GM12878 (cell line): ENCODE measurements around the gene FRRS1L. TPM values are rescaled to one million over a fixed set of nuclear protein-coding genes. Genes with fewer than 3 reads are reported as not detected.

Experiments
- ATAC-seq: fragments of 200-7000 bp; cut with Tn5 transposase; 3 replicates; pipeline ENCODE4 v1.9.1; 2020; ENCODE audit warnings: mild to moderate bottlenecking, moderate library complexity
- BruUV-seq: library from RNA; stranded (reverse); fragments of 400-500 nt; replicated peaks from 2 replicates; lab custom pipeline; 2021; lab: Mats Ljungman, UMichigan
- CTCF ChIA-PET: fragments of 300-600 bp; sonication (Branson Sonifier 250); formaldehyde crosslinking; extraction: SDS; loops from one replicate; lab custom pipeline; 2021; ENCODE audit warnings: inconsistent platforms; lab: Yijun Ruan, JAX
- POLR2A ChIA-PET: fragments of 350-600 bp; formaldehyde crosslinking; extraction: SDS; loops from one replicate; lab custom pipeline; 2021; ENCODE audit warnings: inconsistent platforms; lab: Charles Lee
- RAD21 ChIA-PET: fragments of 300-600 bp; sonication (Branson Sonifier 250); formaldehyde crosslinking; loops from one replicate; lab custom pipeline; 2023; ENCODE audit warnings: antibody characterized with exemption; ENCODE audit not compliant: unreplicated experiment; lab: Charles Lee
- SMC1A ChIA-PET: fragments of 300-600 bp; sonication (Branson Sonifier 250); formaldehyde crosslinking; loops from one replicate; lab custom pipeline; 2023; ENCODE audit not compliant: unreplicated experiment, uncharacterized antibody; lab: Charles Lee
- DNase-seq: peaks from one replicate; pipeline ENCODE4 v3.0.0-alpha.2; 2011; ENCODE audit warnings: low read depth, low spot score
- FAIRE-seq: peaks from 3 replicates; lab custom pipeline; 2011; peaks lifted over from hg19 to GRCh38; lab: Jason Lieb, UNC
- H2AFZ ChIP-seq: 2 replicates; pipeline ENCODE4 v1.6.0; 2011; ENCODE audit warnings: low read depth, low read length, control low read depth; ENCODE audit not compliant: control insufficient read depth
- H3K27ac ChIP-seq: 2 replicates; pipeline ENCODE4 v1.5.1; 2011; ENCODE audit warnings: control low read depth; ENCODE audit not compliant: control insufficient read depth, insufficient read depth
- H3K27me3 ChIP-seq, 2 experiments: replicated peaks in 1 of 2; 2 replicates each; pipeline versions ENCODE4 v1.6.0 to v1.6.1; 2011; ENCODE audit warnings: low read length in 1 of 2; ENCODE audit not compliant: control insufficient read depth in 2 of 2, insufficient read depth in 2 of 2
- H3K36me3 ChIP-seq, 2 experiments: 2 replicates each; pipeline ENCODE4 v1.5.1; 2011; ENCODE audit warnings: low read length in 1 of 2; ENCODE audit not compliant: control insufficient read depth in 2 of 2, insufficient read depth in 2 of 2
- H3K4me1 ChIP-seq: 2 replicates; pipeline ENCODE4 v1.6.1; 2011; ENCODE audit warnings: mild to moderate bottlenecking, low read length, moderate library complexity, mixed read lengths; ENCODE audit not compliant: control insufficient read depth, insufficient read depth
- H3K4me2 ChIP-seq: 2 replicates; pipeline ENCODE4 v1.6.0; 2011; ENCODE audit warnings: control low read depth; ENCODE audit not compliant: control insufficient read depth, insufficient read depth
- H3K4me3 ChIP-seq: fragments of 200-600 bp; sonication (generic); 2 replicates; pipeline ENCODE4 v1.5.1; 2016
- H3K79me2 ChIP-seq: 2 replicates; pipeline ENCODE4 v1.6.0; 2011; ENCODE audit warnings: low read length; ENCODE audit not compliant: control insufficient read depth, insufficient read depth
- H3K9ac ChIP-seq: 2 replicates; pipeline ENCODE4 v1.8.0; 2011; ENCODE audit warnings: low read length, control low read depth, mixed read lengths; ENCODE audit not compliant: control insufficient read depth, insufficient read depth
- H3K9me3 ChIP-seq: replicated peaks from 3 replicates; pipeline ENCODE4 v1.5.1; 2011; ENCODE audit warnings: mild to moderate bottlenecking, low read length; ENCODE audit not compliant: control insufficient read depth, insufficient read depth
- H4K20me1 ChIP-seq: 2 replicates; pipeline ENCODE4 v1.6.0; 2011; ENCODE audit not compliant: control insufficient read depth, insufficient read depth
- CREB1 ChIP-seq: IDR thresholded peaks from 2 replicates; pipeline ENCODE4 v1.6.1; 2012; ENCODE audit warnings: low read depth, mild to moderate bottlenecking, inconsistent platforms
- CREM ChIP-seq: IDR thresholded peaks from 2 replicates; pipeline ENCODE4 v1.6.1; 2014; ENCODE audit warnings: antibody characterized with exemption, low read depth
- ETV6 ChIP-seq, 2 experiments: fragments of 450-650 bp in 1 of 2; IDR thresholded peaks in 1 of 2; conservative IDR thresholded peaks in 1 of 2; 2 replicates each; pipeline ENCODE4 v1.6.1; 2014; ENCODE audit warnings: antibody characterized with exemption in 1 of 2, borderline replicate concordance in 1 of 2, low read depth in 1 of 2, mild to moderate bottlenecking in 1 of 2, moderate library complexity in 1 of 2
- IKZF2 ChIP-seq, 2 experiments: fragments of 450-650 bp; IDR thresholded peaks; 2 replicates each; pipeline ENCODE4 v1.6.1; 2017; ENCODE audit warnings: mild to moderate bottlenecking in 2 of 2, moderate library complexity in 2 of 2
- LARP7 ChIP-seq: fragments of 450-650 bp; IDR thresholded peaks from 2 replicates; pipeline ENCODE4 v1.6.1; 2017; ENCODE audit warnings: mild to moderate bottlenecking
- MEF2B ChIP-seq: fragments of 450-650 bp; IDR thresholded peaks from 2 replicates; pipeline ENCODE4 v1.6.1; 2018; ENCODE audit warnings: mild to moderate bottlenecking, moderate library complexity; ENCODE audit not compliant: partially characterized antibody, poor library complexity, severe bottlenecking
- NFIC ChIP-seq: IDR thresholded peaks from 2 replicates; pipeline ENCODE4 v1.6.1; 2012; ENCODE audit warnings: low read depth, mild to moderate bottlenecking, inconsistent platforms, low read length, moderate library complexity
- NR2C2 ChIP-seq: IDR thresholded peaks from 2 replicates; pipeline ENCODE4 v1.6.1; 2011; ENCODE audit warnings: borderline replicate concordance, low read depth; ENCODE audit not compliant: control insufficient read depth, insufficient read length
- NR2F1 ChIP-seq: fragments of 450-650 bp; conservative IDR thresholded peaks from 2 replicates; pipeline ENCODE4 v1.6.1; 2017; ENCODE audit warnings: mild to moderate bottlenecking
- PKNOX1 ChIP-seq: fragments of 450-650 bp; IDR thresholded peaks from 2 replicates; pipeline ENCODE4 v1.6.1; 2016; ENCODE audit warnings: mild to moderate bottlenecking
- RAD51 ChIP-seq: fragments of 450-650 bp; IDR thresholded peaks from 2 replicates; pipeline ENCODE4 v1.6.1; 2016; ENCODE audit warnings: moderate library complexity, mild to moderate bottlenecking, inconsistent platforms
- RCOR1 ChIP-seq: conservative IDR thresholded peaks from 2 replicates; pipeline ENCODE4 v1.6.1; 2012; ENCODE audit warnings: low read depth, low read length, improper control_type of control experiment
- SIN3A ChIP-seq: IDR thresholded peaks from 2 replicates; pipeline ENCODE4 v1.6.1; 2012; ENCODE audit warnings: low read depth, low read length, improper control_type of control experiment
- SKIL ChIP-seq: fragments of 450-650 bp; IDR thresholded peaks from 2 replicates; pipeline ENCODE4 v1.6.1; 2017; ENCODE audit warnings: mild to moderate bottlenecking, low read depth, inconsistent platforms; ENCODE audit not compliant: poor library complexity, severe bottlenecking
- SMARCA5 ChIP-seq: fragments of 450-650 bp; IDR thresholded peaks from 2 replicates; pipeline ENCODE4 v1.6.1; 2017; ENCODE audit warnings: mild to moderate bottlenecking
- SPI1 ChIP-seq: IDR thresholded peaks from 2 replicates; pipeline ENCODE4 v1.6.1; 2011; ENCODE audit warnings: low read depth, mild to moderate bottlenecking, low read length, moderate library complexity, borderline replicate concordance; ENCODE audit not compliant: insufficient read depth
- TBL1XR1 ChIP-seq: IDR thresholded peaks from 2 replicates; pipeline ENCODE4 v1.6.1; 2012; ENCODE audit warnings: low read depth, low read length, improper control_type of control experiment
- ZNF24 ChIP-seq: fragments of 450-650 bp; IDR thresholded peaks from 2 replicates; pipeline ENCODE4 v1.6.1; 2017; ENCODE audit warnings: antibody characterized with exemption, mild to moderate bottlenecking
- ZNF274 ChIP-seq: IDR thresholded peaks from one replicate; pipeline ENCODE4 v1.8.0; 2011; ENCODE audit not compliant: insufficient read length, insufficient read depth
- ZNF622 ChIP-seq: fragments of 450-650 bp; IDR thresholded peaks from 2 replicates; pipeline ENCODE4 v1.6.1; 2017; ENCODE audit warnings: mild to moderate bottlenecking, inconsistent platforms
- in situ Hi-C: fragments of 300-500 bp; cut with MboI; formaldehyde crosslinking; loops from 9 replicates; pipeline ENCODE4 v1.14.3; 2018; ENCODE audit warnings: mixed read lengths
- intact Hi-C: fragments of 100-400 bp; cut with micrococcal nuclease; formaldehyde crosslinking; loops from one replicate; pipeline ENCODE4 v1.14.2; 2022; ENCODE audit not compliant: unreplicated experiment
- polyA plus RNA-seq, 11 experiments: library from polyadenylated mRNA; depleted of rRNA in 4 of 11; unstranded in 6 of 11; stranded (reverse) in 5 of 11; fragments of >200 nt; fragmentation: Nextera tagmentation in 4 of 11; fragmentation: Illumina TruSeq in 1 of 11; extraction: Ambion mirVana in 4 of 11; extraction: Trizol in 1 of 11; gene quantifications; 1 replicate in 1 of 11; 2 replicates in 10 of 11; pipeline versions ENCODE4 v1.2.1 to v1.2.3, GENCODE V29; 2011 to 2016; ENCODE audit warnings: inconsistent platforms in 2 of 11, missing spikeins in 2 of 11, low read depth in 1 of 11
- total RNA-seq, 4 experiments: library from RNA; depleted of rRNA in 3 of 4; stranded (reverse); fragments of >200 nt in 3 of 4; fragmentation: Illumina TruSeq in 1 of 4; extraction: Trizol in 1 of 4; gene quantifications; 2 replicates each; pipeline versions ENCODE4 v1.2.1 to v1.2.3, GENCODE V29; 2013 to 2021

FRRS1L gene
- total and polyA plus RNA-seq, 10 of the 15 experiments (the other 5 are each of a cell fraction or from before 2014, with no cell fraction given), result not detected

DNA sequence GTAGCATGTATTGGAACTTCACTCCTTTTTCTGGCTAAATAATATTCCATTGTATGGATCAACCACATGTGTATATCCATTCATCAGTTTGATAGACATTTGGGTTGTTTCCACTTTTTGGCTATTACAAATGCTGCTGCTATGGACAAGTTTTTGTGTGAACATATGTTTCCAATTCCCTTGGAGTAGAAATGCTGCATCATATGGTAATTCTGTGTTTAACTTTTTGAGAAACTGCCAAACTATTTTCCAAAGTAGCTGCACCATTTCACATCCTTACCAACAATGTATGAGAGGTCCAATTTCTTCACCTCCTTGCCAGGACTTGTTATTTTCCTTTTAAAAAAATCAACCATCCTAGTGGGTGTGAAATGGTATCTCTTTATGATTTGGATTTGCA lies 8.4 kb downstream of the FRRS1L start:
- SMC1A ChIA-PET, result interaction anchor here (0.8 kb wide), 1 partner anchor 159 kb away, joined by 3 read pairs; no protein-coding TSS in a partner anchor
- RAD21 ChIA-PET, result interaction anchor here (1.0 kb wide), 1 partner anchor 308 kb away, joined by 3 read pairs; no protein-coding TSS in a partner anchor
- intact Hi-C loops, result no loop called here
- no peaks in the 10 kb centered on the region; a peak in 1 of 4 replicates for H3K27me3 ChIP-seq
- in situ Hi-C loops, result no loop called here
- H3K79me2 ChIP-seq, result no peaks in the 10 kb centered on the region
- H3K4me3 ChIP-seq, result no peak overlapping the region
- TF ChIP-seq ZNF622, result no peak
- no peak for TF ChIP-seq CREB1
- no peak for TF ChIP-seq TBL1XR1
- no peak for TF ChIP-seq RCOR1
- TF ChIP-seq RAD51, result no peak
- no peak for TF ChIP-seq SKIL
- no peak for TF ChIP-seq ETV6 (conservative IDR thresholded peaks at IDR 0.05 in 1 of 2, IDR thresholded peaks at IDR 0.05 in 1 of 2; ENCODE audit: borderline replicate concordance in 1 of 2, low read depth in 1 of 2)
- TF ChIP-seq SPI1, result no peak
- no peak for TF ChIP-seq ZNF274
- TF ChIP-seq NR2F1, result no peak
- TF ChIP-seq PKNOX1, result no peak
- no peak for TF ChIP-seq CREM
- no peak for TF ChIP-seq ZNF24
- no peak for TF ChIP-seq SIN3A
- no peak for TF ChIP-seq NFIC
- no peak for TF ChIP-seq NR2C2
- no peak for TF ChIP-seq SMARCA5
- TF ChIP-seq LARP7, result no peak
- no peak for TF ChIP-seq IKZF2 (IDR thresholded peaks at IDR 0.05)
- TF ChIP-seq MEF2B, result no peak
- CTCF ChIA-PET, result no interaction called here
- H3K4me1 ChIP-seq, result no peaks in the 10 kb centered on the region
- no peak overlapping the region for H3K27ac ChIP-seq
- no peaks in the 10 kb centered on the region for H4K20me1 ChIP-seq
- POLR2A ChIA-PET, result no interaction called here
- ATAC-seq (no peak), DNase-seq (no peak), FAIRE-seq (no peak)
- H3K4me2 ChIP-seq, result no peak overlapping the region
- no peaks in the 10 kb centered on the region for H3K36me3 ChIP-seq
- no peaks in the 10 kb centered on the region; the same call in 2 of the 3 replicates for H3K9me3 ChIP-seq
- BruUV-seq, result no TSS peak
- no peak overlapping the region for H3K9ac ChIP-seq
- H2AFZ ChIP-seq, result no peak overlapping the region
